Left lung (tissue), 10 donors: ENCODE measurements around the gene EYA4. TPM values are rescaled to one million over a fixed set of nuclear protein-coding genes. Genes with fewer than 3 reads are reported as not detected.
"Not testable (repeated sequence)": the region's sequence is repeated elsewhere in the genome, so short reads cannot be mapped to it uniquely, and the experiment has no call there.

Experiments used
- ATAC-seq: fragments of 200-7000 bp; cut with Tn5 transposase; one replicate; pipeline ENCODE4 v1.9.1; 2020; ENCODE audit warnings: moderate library complexity
- DNase-seq, 4 donors: peaks; one replicate each; pipeline ENCODE4 v3.0.0-alpha.2; 2013 to 2020
- H3K27ac ChIP-seq, 2 donors: fragments of 200-600 bp; sonication (generic) in 1 of 2; one replicate each; pipeline versions ENCODE4 v1.5.0 to v1.8.0; 2020 to 2021
- H3K27me3 ChIP-seq, 2 donors: fragments of 200-600 bp; sonication (generic) in 1 of 2; one replicate each; pipeline versions ENCODE4 v1.5.0 to v1.8.0; 2020 to 2021
- H3K36me3 ChIP-seq, 2 donors: fragments of 200-600 bp; sonication (generic) in 1 of 2; one replicate each; pipeline versions ENCODE4 v1.5.0 to v1.8.0; 2020 to 2021
- H3K4me1 ChIP-seq, 2 donors: fragments of 200-600 bp; one replicate each; pipeline ENCODE4 v1.8.0; 2021
- H3K4me3 ChIP-seq, 2 donors: fragments of 200-600 bp; sonication (generic) in 1 of 2; one replicate each; pipeline versions ENCODE4 v1.5.0 to v1.8.0; 2020 to 2021; ENCODE audit warnings: mild to moderate bottlenecking in 1 of 2
- H3K9me3 ChIP-seq, 2 donors: fragments of 200-600 bp; sonication (generic) in 1 of 2; one replicate each; pipeline versions ENCODE4 v1.5.0 to v1.8.0; 2020 to 2021
- intact Hi-C, 2 donors: fragments of 100-400 bp; cut with DNase I; formaldehyde crosslinking; loops; one replicate each; pipeline versions ENCODE4 v1.11.2 to v1.14.2; 2022
- polyA plus RNA-seq, 6 donors: library from polyadenylated mRNA; unstranded; fragments of 120-200 nt; gene quantifications; one replicate each; pipeline ENCODE4 v1.2.1, GENCODE V29; 2013; ENCODE audit not compliant: insufficient read length in 6 of 6
- total RNA-seq, 2 donors: library from RNA; stranded (reverse); fragmentation: NEBNext Ultra II Directional; extraction: Animal tissue kit (Norgen Biotek cat#: 25700); gene quantifications; one replicate each; pipeline ENCODE4 v1.2.1, GENCODE V29; 2021
- TF ChIP-seq, protein P1 (sequence below), 2 donors: fragments of 200-600 bp; sonication (generic) in 1 of 2; IDR thresholded peaks; one replicate each; pipeline versions ENCODE4 v1.5.0 to v1.8.0; 2021; ENCODE audit warnings: antibody characterized with exemption in 2 of 2
- donor health status: DM: no; HTN: yes; CAD: no.
- donor health status: DM: no; HTN: no; CAD: no.

EYA4 gene
- total and polyA plus RNA-seq, 8 donors, result 1.0 to 9.8 (median 8.4) TPM

DNA sequence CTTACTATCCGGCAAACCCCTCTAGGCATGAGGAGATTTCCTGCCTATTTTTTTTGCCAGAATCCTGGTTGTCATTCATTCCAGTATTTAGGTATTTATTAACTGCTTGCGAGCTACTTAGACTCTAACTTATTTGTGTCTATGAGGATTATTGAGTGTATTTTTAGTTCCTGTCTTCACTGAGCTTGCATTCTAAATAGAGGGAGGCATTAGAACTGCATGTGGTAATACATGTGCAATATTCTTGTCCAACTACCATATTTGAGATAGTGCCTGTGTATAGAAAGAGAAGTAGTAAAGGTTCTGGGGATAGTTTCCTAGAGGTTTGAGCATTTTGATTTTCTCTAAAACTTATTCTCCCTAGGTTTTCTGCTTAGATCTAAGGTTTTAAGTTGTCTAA, 308.9 kb downstream of the EYA4 start:
- H3K27me3 ChIP-seq, result no peaks in the 10 kb centered on the region
- H3K4me1 ChIP-seq, result peaks cover 0 to 3% of the 10 kb centered on the region in 2 donors
- TF ChIP-seq, protein P1, sequence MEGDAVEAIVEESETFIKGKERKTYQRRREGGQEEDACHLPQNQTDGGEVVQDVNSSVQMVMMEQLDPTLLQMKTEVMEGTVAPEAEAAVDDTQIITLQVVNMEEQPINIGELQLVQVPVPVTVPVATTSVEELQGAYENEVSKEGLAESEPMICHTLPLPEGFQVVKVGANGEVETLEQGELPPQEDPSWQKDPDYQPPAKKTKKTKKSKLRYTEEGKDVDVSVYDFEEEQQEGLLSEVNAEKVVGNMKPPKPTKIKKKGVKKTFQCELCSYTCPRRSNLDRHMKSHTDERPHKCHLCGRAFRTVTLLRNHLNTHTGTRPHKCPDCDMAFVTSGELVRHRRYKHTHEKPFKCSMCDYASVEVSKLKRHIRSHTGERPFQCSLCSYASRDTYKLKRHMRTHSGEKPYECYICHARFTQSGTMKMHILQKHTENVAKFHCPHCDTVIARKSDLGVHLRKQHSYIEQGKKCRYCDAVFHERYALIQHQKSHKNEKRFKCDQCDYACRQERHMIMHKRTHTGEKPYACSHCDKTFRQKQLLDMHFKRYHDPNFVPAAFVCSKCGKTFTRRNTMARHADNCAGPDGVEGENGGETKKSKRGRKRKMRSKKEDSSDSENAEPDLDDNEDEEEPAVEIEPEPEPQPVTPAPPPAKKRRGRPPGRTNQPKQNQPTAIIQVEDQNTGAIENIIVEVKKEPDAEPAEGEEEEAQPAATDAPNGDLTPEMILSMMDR (IDR thresholded peaks at IDR 0.05), result no peak
- H3K27ac ChIP-seq, result no peak overlapping the region
- no peak for DNase-seq
- H3K9me3 ChIP-seq, result no peaks in the 10 kb centered on the region
- H3K36me3 ChIP-seq, result no peaks in the 10 kb centered on the region
- no peak overlapping the region for H3K4me3 ChIP-seq
- intact Hi-C loops, result no loop called here
- ATAC-seq, result no peak

DNA sequence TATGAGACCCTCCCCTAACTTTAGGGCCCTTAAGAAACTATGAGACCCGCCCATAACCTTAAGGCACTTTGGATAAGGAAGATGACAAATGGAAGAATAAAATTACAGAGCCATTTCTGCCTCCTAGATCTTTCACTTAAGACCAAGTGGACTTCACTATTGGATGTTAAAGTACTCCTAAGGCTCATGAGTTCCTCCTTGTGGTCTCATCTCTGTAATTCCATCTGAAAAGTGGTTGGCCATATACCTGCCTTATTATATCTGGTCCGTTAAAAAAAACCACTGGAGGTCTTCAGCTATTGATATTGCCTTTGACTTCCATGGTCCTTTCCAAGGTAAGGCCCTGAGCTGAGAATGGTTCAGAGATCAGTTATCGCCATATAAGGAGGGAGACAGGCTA, 310.3 kb downstream of the EYA4 start:
- ATAC-seq (no peak), DNase-seq (no peak)
- peaks cover 0 to 3% of the 10 kb centered on the region in 2 donors for H3K4me1 ChIP-seq
- no peaks in the 10 kb centered on the region for H3K36me3 ChIP-seq
- no peak overlapping the region for H3K27ac ChIP-seq
- TF ChIP-seq, protein P1 (IDR thresholded peaks at IDR 0.05), result no peak
- no peak overlapping the region for H3K4me3 ChIP-seq
- intact Hi-C loops, result no loop called here
- no peaks in the 10 kb centered on the region for H3K27me3 ChIP-seq
- H3K9me3 ChIP-seq, result no peaks in the 10 kb centered on the region

- no peaks in the 10 kb centered on the region for H3K9me3 ChIP-seq
- no peaks in the 10 kb centered on the region for H3K36me3 ChIP-seq
- H3K4me1 ChIP-seq, result peaks cover 0 to 3% of the 10 kb centered on the region in 2 donors
- intact Hi-C loops, result no loop called here
- H3K27me3 ChIP-seq, result no peaks in the 10 kb centered on the region
- ATAC-seq (peak; percentile 79), DNase-seq (peak; percentile 45 to 78 (median 68))
- TF ChIP-seq, protein P1 (IDR thresholded peaks at IDR 0.05), result no peak
- no peak overlapping the region for H3K27ac ChIP-seq
- H3K4me3 ChIP-seq, result no peak overlapping the region
These were observed 310.7 kb downstream of the EYA4 start for GRCh38 chr6:133551847-133552341.

DNA sequence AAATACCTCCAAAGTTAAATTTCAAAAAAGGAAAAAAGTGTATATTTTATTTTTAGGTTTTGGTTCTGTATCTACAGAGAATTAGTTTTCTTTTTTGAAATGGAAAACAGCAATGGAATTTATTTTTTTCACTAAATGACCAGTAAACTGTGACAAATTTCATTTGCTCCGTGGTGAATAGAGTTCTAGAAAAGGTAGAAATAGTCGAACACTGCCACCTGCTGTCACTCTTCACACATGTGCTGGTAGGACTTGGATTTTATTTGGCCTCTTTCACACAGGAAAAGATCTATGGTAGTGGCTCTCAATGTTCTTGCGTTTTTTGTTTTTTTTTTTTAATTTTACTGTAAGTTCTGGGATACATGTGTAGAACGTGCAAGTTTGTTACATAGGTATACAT, 312.5 kb downstream of the EYA4 start:
- peak; percentile 59 for ATAC-seq
- intact Hi-C loops, result no loop called here

DNA sequence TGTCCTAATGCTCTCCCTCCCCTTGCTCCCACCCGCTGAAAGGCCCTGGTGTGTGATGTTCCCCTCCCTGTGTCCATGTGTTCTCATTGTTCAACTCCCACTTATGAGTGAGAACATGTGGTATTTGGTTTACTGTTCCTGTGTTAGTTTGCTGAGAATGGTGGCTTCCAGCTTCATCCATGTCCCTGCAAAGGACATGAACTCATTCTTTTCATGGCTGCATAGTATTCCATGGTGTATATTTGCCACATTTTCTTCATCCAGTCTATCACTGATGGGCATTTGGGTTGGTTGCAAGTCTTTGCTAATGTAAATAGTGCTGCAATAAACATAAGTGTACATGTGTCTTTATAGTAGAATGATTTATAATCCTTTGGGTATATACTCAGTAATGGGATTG, 313.0 kb downstream of the EYA4 start:
- H3K4me3 ChIP-seq, H3K4me1 ChIP-seq, intact Hi-C loops, H3K36me3 ChIP-seq, H3K9me3 ChIP-seq, H3K27me3 ChIP-seq, DNase-seq, ATAC-seq, H3K27ac ChIP-seq: not testable (repeated sequence)

More for the DNA sequence above, 312.5 kb downstream of the EYA4 start:
- no peak overlapping the region for H3K27ac ChIP-seq
- TF ChIP-seq, protein P1 (IDR thresholded peaks at IDR 0.05), result peak; percentile 22 to 48
- peaks cover 0 to 3% of the 10 kb centered on the region in 2 donors for H3K4me1 ChIP-seq
- no peaks in the 10 kb centered on the region for H3K27me3 ChIP-seq
- H3K4me3 ChIP-seq, result no peak overlapping the region
- DNase-seq, result peak in 2 of 4 donors; percentile 40 to 74
- no peaks in the 10 kb centered on the region for H3K9me3 ChIP-seq
- H3K36me3 ChIP-seq, result no peaks in the 10 kb centered on the region

- peaks cover 0 to 17% of the 10 kb centered on the region in 2 donors for H3K9me3 ChIP-seq
- no peaks in the 10 kb centered on the region for H3K36me3 ChIP-seq
- ATAC-seq, result no peak
- no peak overlapping the region for H3K27ac ChIP-seq
- DNase-seq, result no peak
- TF ChIP-seq, protein P1 (IDR thresholded peaks at IDR 0.05), result no peak
- no peaks in the 10 kb centered on the region for H3K27me3 ChIP-seq
- intact Hi-C loops, result no loop called here
- no peak overlapping the region for H3K4me3 ChIP-seq
- peaks cover 0 to 3% of the 10 kb centered on the region in 2 donors for H3K4me1 ChIP-seq
These were observed 314.5 kb downstream of the EYA4 start for GRCh38 chr6:133555685-133556084.
